Muscle layer of colon (tissue), 2 donors: ENCODE measurements around the gene SVIL.
"Not testable (repeated sequence)": the region's sequence is repeated elsewhere in the genome, so short reads cannot be mapped to it uniquely, and the experiment has no call there.

ENCODE experiments used
- H3K27ac ChIP-seq: one replicate; pipeline ENCODE4 v1.7.0; 2013; ENCODE audit warnings: low read depth, mild to moderate bottlenecking, low read length, moderate library complexity
- H3K27me3 ChIP-seq, 2 donors: one replicate each; pipeline ENCODE4 v1.7.0; 2013; ENCODE audit warnings: low read length in 2 of 2, mild to moderate bottlenecking in 2 of 2; ENCODE audit not compliant: insufficient read depth in 2 of 2, control insufficient read depth in 1 of 2
- H3K36me3 ChIP-seq: one replicate; pipeline ENCODE4 v1.7.0; 2013; ENCODE audit warnings: mild to moderate bottlenecking, low read length; ENCODE audit not compliant: insufficient read depth
- H3K4me1 ChIP-seq: one replicate; pipeline ENCODE4 v1.7.0; 2013; ENCODE audit warnings: mild to moderate bottlenecking, low read length; ENCODE audit not compliant: insufficient read depth
- H3K4me3 ChIP-seq, 2 donors: one replicate each; pipeline ENCODE4 v1.7.0; 2013; ENCODE audit warnings: low read length in 2 of 2, low read depth in 1 of 2, mild to moderate bottlenecking in 1 of 2, moderate library complexity in 1 of 2
- H3K9ac ChIP-seq: one replicate; pipeline ENCODE4 v1.7.0; 2013; ENCODE audit warnings: low read length
- H3K9me3 ChIP-seq: one replicate; pipeline ENCODE4 v1.7.0; 2013; ENCODE audit warnings: mild to moderate bottlenecking, low read length
- donor health status: abdominal sarcoma.
- donor health status: Adenocarcinoma of cecum.

SVIL gene

GRCh38 chr10:29630205-29631048 is 4.3 kb downstream of the SVIL start:
- Histone ChIP-seq H3K27ac (peak overlapping the region; percentile 77), H3K4me1 (peaks cover 58% of the 10 kb centered on the region), H3K36me3 (no peaks in the 10 kb centered on the region), H3K9ac (peak overlapping the region; percentile 58), H3K9me3 (no peaks in the 10 kb centered on the region), H3K4me3 (peak overlapping the region in 1 of 2 donors; percentile 32), H3K27me3 (no peaks in the 10 kb centered on the region)

DNA sequence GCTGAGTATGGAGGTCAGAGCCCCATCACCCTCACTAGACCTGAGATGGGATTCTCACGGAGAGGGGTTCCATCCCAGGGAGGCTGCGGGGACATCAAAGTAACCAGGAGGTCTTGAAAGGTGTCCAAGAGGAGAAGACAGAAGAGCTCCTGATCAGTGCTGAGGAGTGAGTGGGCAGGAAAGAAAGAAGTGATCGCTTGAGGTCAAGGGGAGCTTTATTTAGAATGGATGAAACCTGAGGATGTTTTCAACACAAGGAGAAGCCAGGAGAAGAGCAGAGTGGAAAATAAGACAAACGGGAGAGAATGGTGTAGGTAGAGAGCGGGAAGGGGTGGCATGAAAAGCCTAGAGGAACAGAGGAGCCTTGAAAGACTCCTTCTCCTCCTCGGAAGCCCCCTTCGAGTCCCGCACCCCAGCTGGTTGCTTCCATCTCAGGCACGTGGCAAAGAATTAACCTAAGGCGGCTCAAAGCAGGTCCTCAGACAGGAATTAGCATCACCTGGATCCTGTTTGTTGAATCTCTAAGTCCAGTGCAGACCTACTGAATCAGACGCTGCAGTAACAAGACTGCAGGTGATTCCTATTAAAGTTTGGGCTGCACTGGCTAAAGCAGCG is 5.8 kb downstream of the SVIL start:
- Histone ChIP-seq H3K9ac (peak overlapping the region; percentile 10), H3K36me3 (no peaks in the 10 kb centered on the region), H3K4me3 (peak overlapping the region in 1 of 2 donors; percentile 32), H3K27ac (peak overlapping the region; percentile 61), H3K4me1 (peaks cover 62% of the 10 kb centered on the region), H3K9me3 (no peaks in the 10 kb centered on the region), H3K27me3 (no peaks in the 10 kb centered on the region)

DNA sequence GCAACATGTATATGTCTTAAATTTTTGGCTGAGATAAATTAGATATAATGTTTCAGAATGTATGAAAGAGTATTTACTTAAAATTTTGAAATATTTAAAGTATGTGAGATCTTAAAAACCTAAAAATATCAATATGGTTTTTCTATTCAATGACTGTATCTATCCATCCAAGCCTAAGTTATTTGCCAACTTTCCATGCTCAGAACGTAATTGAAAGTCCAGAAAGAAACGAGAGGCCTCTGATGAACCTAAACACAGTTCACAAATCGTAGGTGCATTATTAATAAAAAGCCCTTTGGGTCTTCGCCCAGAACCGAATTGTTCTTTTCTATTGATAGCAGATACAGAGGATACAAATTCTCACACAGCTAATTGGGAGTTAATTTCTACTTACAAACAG is 6.5 kb downstream of the SVIL start:
- Histone ChIP-seq H3K36me3 (no peaks in the 10 kb centered on the region), H3K27ac (peak overlapping the region; percentile 61), H3K9me3 (no peaks in the 10 kb centered on the region), H3K9ac (peak overlapping the region; percentile 10), H3K4me1 (peaks cover 68% of the 10 kb centered on the region), H3K27me3 (no peaks in the 10 kb centered on the region), H3K4me3 (no peak overlapping the region)

DNA sequence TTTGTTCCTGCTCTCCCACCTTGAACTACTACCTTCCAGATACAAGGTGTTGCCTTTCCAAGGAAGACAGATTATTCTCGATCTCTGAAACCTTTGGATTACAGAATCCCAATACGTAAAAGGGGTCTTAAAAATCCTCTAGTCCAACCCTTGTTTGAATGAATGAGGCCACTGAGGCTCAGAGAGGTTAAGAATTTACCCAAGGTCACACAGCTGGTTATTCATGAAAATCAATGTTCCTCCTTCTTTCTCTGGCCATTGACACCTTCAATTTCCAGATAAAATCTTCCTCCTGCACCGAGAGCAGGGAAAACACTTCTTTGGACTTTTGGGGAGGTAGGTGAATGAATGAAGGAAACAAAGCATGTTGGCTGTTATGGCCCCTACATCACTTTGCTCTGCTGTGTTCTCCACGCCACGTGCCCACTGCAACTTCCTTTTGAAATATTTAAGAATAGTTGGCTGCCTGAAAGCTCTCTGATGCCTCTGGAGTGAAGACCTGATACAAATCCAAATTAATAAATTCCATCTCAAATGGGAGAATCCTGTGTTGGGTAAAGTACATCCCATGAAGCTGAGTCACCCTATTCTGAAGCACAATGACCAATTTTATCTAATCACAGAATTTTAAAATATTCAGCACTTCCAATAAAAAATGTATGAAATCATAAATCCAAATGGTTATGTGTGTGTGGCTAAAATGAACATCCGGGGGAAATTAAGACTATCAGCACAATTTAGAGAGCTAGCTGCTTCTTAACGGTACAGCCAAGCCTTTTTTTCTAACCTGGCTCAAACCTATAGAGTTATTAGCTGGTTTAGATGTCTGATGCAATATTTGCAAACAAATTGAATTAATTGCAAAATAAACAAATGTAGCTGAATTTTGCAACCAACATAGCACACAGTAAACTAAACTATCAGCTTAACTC is 7.3 kb downstream of the SVIL start:
- H3K9ac ChIP-seq, result no peak overlapping the region
- H3K27ac ChIP-seq, result no peak overlapping the region
- no peaks in the 10 kb centered on the region for H3K36me3 ChIP-seq
- H3K27me3 ChIP-seq, result no peaks in the 10 kb centered on the region
- peaks cover 77% of the 10 kb centered on the region for H3K4me1 ChIP-seq
- no peaks in the 10 kb centered on the region for H3K9me3 ChIP-seq
- no peak overlapping the region for H3K4me3 ChIP-seq

GRCh38 chr10:29624357-29624756 is 10.4 kb downstream of the SVIL start:
- not testable (repeated sequence) for H3K9ac ChIP-seq, H3K4me3 ChIP-seq, H3K27me3 ChIP-seq, H3K27ac ChIP-seq, H3K9me3 ChIP-seq, H3K36me3 ChIP-seq
- peaks cover 84% of the 10 kb centered on the region for H3K4me1 ChIP-seq

GRCh38 chr10:29623797-29624196 is 11.0 kb downstream of the SVIL start:
- Histone ChIP-seq H3K9ac (no peak overlapping the region), H3K36me3 (no peaks in the 10 kb centered on the region), H3K27me3 (no peaks in the 10 kb centered on the region), H3K4me1 (peaks cover 83% of the 10 kb centered on the region), H3K4me3 (no peak overlapping the region), H3K27ac (no peak overlapping the region), H3K9me3 (no peaks in the 10 kb centered on the region)

GRCh38 chr10:29622382-29622922 is 12.3 kb downstream of the SVIL start:
- peaks cover 84% of the 10 kb centered on the region for H3K4me1 ChIP-seq
- no peaks in the 10 kb centered on the region for H3K27me3 ChIP-seq
- H3K27ac ChIP-seq, result peak overlapping the region; percentile 24
- H3K9ac ChIP-seq, result peak overlapping the region; percentile 17
- H3K9me3 ChIP-seq, result no peaks in the 10 kb centered on the region
- peak overlapping the region in 1 of 2 donors; percentile 21 for H3K4me3 ChIP-seq
- H3K36me3 ChIP-seq, result no peaks in the 10 kb centered on the region

DNA sequence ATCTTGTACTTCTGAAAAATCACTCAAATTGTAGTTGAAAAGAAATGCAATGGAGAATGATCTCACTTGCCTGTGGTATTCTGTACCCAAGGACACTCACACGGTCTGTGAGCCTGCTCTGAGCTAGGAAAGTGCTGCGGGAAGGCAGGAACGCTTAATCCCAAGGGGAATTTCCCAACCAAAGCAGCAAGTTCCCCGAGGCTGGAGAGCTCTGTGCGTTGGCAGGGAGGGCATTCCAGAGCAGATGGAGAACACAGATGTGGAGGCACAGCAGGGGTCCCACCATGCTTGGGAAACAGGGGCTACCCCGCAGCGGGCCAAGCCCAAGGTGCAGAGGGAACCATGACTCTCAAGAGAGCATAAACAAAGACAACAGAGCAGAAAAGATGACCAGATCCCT is 13.6 kb downstream of the SVIL start:
- H3K4me3 ChIP-seq, result no peak overlapping the region
- H3K36me3 ChIP-seq, result no peaks in the 10 kb centered on the region
- no peaks in the 10 kb centered on the region for H3K27me3 ChIP-seq
- no peaks in the 10 kb centered on the region for H3K9me3 ChIP-seq
- peak overlapping the region; percentile 9 for H3K9ac ChIP-seq
- H3K27ac ChIP-seq, result peak overlapping the region; percentile 74
- H3K4me1 ChIP-seq, result peaks cover 86% of the 10 kb centered on the region

DNA sequence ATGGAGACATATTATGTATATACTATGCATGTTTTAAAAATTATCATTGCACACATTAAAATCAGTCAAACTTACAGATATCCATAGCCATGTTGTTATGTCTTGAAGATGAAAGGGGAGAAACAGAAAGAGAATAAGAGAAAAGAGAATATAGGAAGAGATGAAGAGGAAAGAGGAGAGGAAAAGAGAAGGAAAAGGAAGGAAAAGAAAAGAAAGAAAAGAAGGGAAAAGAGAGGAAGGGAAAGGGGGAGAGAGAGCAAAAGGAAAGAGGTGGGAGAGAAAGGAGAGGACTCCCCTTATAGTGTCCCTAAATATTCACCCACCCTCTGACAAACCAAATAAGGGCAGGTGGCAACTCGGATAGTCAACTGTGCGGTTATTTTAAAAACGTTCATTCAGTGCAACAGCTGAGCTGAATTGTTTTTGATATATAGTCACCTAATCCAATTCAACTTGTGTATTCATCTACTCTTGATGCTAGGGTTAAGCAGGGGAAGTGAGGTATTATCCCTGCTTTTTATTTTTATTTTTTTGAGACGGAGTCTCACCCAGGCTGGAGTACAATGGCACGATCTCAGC is 14.6 kb downstream of the SVIL start:
- no peaks in the 10 kb centered on the region for H3K27me3 ChIP-seq
- H3K4me3 ChIP-seq, result no peak overlapping the region
- H3K4me1 ChIP-seq, result peaks cover 78% of the 10 kb centered on the region
- no peak overlapping the region for H3K9ac ChIP-seq
- peak overlapping the region; percentile 70 for H3K27ac ChIP-seq
- H3K9me3 ChIP-seq, result no peaks in the 10 kb centered on the region
- no peaks in the 10 kb centered on the region for H3K36me3 ChIP-seq

DNA sequence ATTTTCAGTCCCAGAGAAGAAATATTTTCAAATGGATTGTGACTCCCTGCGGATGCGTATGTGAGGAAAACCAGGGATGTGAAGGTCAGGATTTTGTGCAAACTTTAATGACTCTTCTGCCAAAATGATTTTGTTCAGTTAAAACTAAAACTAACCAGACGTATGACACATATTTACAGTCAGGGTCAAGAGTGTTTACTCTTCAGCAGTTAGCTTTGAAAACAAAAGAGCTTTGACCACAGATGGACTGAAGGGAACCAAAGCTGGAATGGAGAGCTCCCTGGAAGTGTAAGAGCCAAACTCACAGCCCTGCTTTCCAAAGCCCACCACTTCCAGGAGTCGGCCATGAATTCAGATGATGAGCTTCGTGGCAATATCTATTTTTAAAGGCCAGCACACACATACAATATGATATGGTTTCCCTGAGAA is 15.5 kb downstream of the SVIL start:
- H3K9ac ChIP-seq, result peak overlapping the region; percentile 62
- H3K4me3 ChIP-seq, result peak overlapping the region in 1 of 2 donors; percentile 48
- H3K9me3 ChIP-seq, result no peaks in the 10 kb centered on the region
- peaks cover 69% of the 10 kb centered on the region for H3K4me1 ChIP-seq
- H3K27me3 ChIP-seq, result no peaks in the 10 kb centered on the region
- no peaks in the 10 kb centered on the region for H3K36me3 ChIP-seq
- H3K27ac ChIP-seq, result peak overlapping the region; percentile 83
